ENCODE data around the gene NCR3LG1.
A peak's percentile ranks its signal among the peaks of the same experiment; 100 is the strongest.

Gene NCR3LG1

GRCh38 chr11:17407575-17407974, 56.0 kb downstream of the NCR3LG1 start:
- TF ChIP-seq ZFX (IDR thresholded peaks at IDR 0.05) (no peak), CTCF (conservative IDR thresholded peaks at IDR 0.05) (no peak)
- H3K27ac ChIP-seq, result peak overlapping the region; percentile 83

- no peak for TF ChIP-seq ZFX (IDR thresholded peaks at IDR 0.05)
- TF ChIP-seq CTCF (conservative IDR thresholded peaks at IDR 0.05), result no peak
Measured at GRCh38 chr11:17408026-17408425, 56.4 kb downstream of the NCR3LG1 start.

GRCh38 chr11:17408641-17409040, 57.0 kb downstream of the NCR3LG1 start:
- TF ChIP-seq CTCF (conservative IDR thresholded peaks at IDR 0.05), result no peak
- no peak for TF ChIP-seq ZFX (IDR thresholded peaks at IDR 0.05)
- H3K27ac ChIP-seq, result no peak overlapping the region

More at GRCh38 chr11:17408026-17408425, 56.4 kb downstream of the NCR3LG1 start:
- H3K27ac ChIP-seq, result no peak overlapping the region; the same call in 1 of the 2 replicates

GRCh38 chr11:17410606-17411379, 59.2 kb downstream of the NCR3LG1 start:
- H3K27ac ChIP-seq, result peak overlapping the region; percentile 58
- no peak for TF ChIP-seq CTCF (conservative IDR thresholded peaks at IDR 0.05)
- TF ChIP-seq ZFX (IDR thresholded peaks at IDR 0.05), result no peak

- TF ChIP-seq ZFX (IDR thresholded peaks at IDR 0.05), result no peak
- TF ChIP-seq CTCF (conservative IDR thresholded peaks at IDR 0.05), result no peak
- H3K27ac ChIP-seq, result peak overlapping the region; percentile 58
Measured at GRCh38 chr11:17411418-17411817, 59.8 kb downstream of the NCR3LG1 start.

GRCh38 chr11:17412488-17413180, 61.0 kb downstream of the NCR3LG1 start:
- peak overlapping the region; percentile 58 for H3K27ac ChIP-seq
- TF ChIP-seq CTCF (conservative IDR thresholded peaks at IDR 0.05) (no peak), ZFX (IDR thresholded peaks at IDR 0.05) (no peak)

All from C4-2B (cell line).